H9 (cell line): ENCODE results near the gene SEC16B. TPM values are rescaled to one million over a fixed set of nuclear protein-coding genes. Genes with fewer than 3 reads are reported as not detected.

Experiments used
- DNase-seq: peaks from one replicate; pipeline ENCODE4 v3.0.0-alpha.2; 2017
- H2AFZ ChIP-seq: one replicate; pipeline ENCODE4 v1.6.1; 2013; ENCODE audit warnings: mild to moderate bottlenecking, low read length, control low read depth, moderate library complexity
- H2AK5ac ChIP-seq: 2 replicates; pipeline ENCODE4 v1.6.1; 2013; ENCODE audit warnings: low read length, control low read depth, mixed read lengths; ENCODE audit not compliant: insufficient read length
- H2BK120ac ChIP-seq: one replicate; pipeline ENCODE4 v1.6.1; 2013; ENCODE audit warnings: low read depth, mild to moderate bottlenecking, low read length, control low read depth, inconsistent platforms; ENCODE audit not compliant: poor library complexity, severe bottlenecking
- H2BK12ac ChIP-seq: 2 replicates; pipeline ENCODE4 v1.6.1; 2013; ENCODE audit warnings: low read length, control low read depth, mixed read lengths, low read depth; ENCODE audit not compliant: insufficient read length
- H2BK15ac ChIP-seq: 2 replicates; pipeline ENCODE4 v1.6.1; 2013; ENCODE audit warnings: low read depth, low read length, control low read depth
- H2BK20ac ChIP-seq: one replicate; pipeline ENCODE4 v1.6.1; 2013; ENCODE audit warnings: low read depth, mild to moderate bottlenecking, low read length, control low read depth, inconsistent platforms; ENCODE audit not compliant: poor library complexity, severe bottlenecking
- H2BK5ac ChIP-seq: 2 replicates; pipeline ENCODE4 v1.6.1; 2013; ENCODE audit warnings: low read length, control low read depth, mixed read lengths; ENCODE audit not compliant: insufficient read length
- H3K14ac ChIP-seq: 2 replicates; pipeline ENCODE4 v1.6.1; 2013; ENCODE audit warnings: low read length, control low read depth; ENCODE audit not compliant: insufficient read depth
- H3K18ac ChIP-seq: 2 replicates; pipeline ENCODE4 v1.6.1; 2013; ENCODE audit warnings: low read depth, mild to moderate bottlenecking, mixed read lengths, low read length, control low read depth; ENCODE audit not compliant: insufficient read length
- H3K23ac ChIP-seq: 2 replicates; pipeline ENCODE4 v1.6.1; 2013; ENCODE audit warnings: low read length, control low read depth, mixed read lengths, low read depth; ENCODE audit not compliant: insufficient read length
- H3K23me2 ChIP-seq: 2 replicates; pipeline ENCODE4 v1.6.1; 2013; ENCODE audit warnings: low read depth, mild to moderate bottlenecking, mixed read lengths, low read length, control low read depth; ENCODE audit not compliant: insufficient read length, poor library complexity, severe bottlenecking
- H3K27ac ChIP-seq: 2 replicates; pipeline ENCODE4 v1.5.1; 2013; ENCODE audit warnings: low read length, control low read depth, mixed read lengths, low read depth; ENCODE audit not compliant: insufficient read length
- H3K27me3 ChIP-seq: 2 replicates; pipeline ENCODE4 v1.6.1; 2013; ENCODE audit warnings: low read length, control low read depth, inconsistent platforms; ENCODE audit not compliant: insufficient read depth
- H3K4ac ChIP-seq: 2 replicates; pipeline ENCODE4 v1.6.1; 2013; ENCODE audit warnings: low read depth, mild to moderate bottlenecking, control low read depth, inconsistent platforms, low read length, moderate library complexity
- H3K4me1 ChIP-seq: 2 replicates; pipeline ENCODE4 v1.6.1; 2013; ENCODE audit warnings: low read length, control low read depth, inconsistent platforms; ENCODE audit not compliant: insufficient read depth
- H3K4me2 ChIP-seq: 2 replicates; pipeline ENCODE4 v1.6.1; 2013; ENCODE audit warnings: low read length, control low read depth, mixed read lengths; ENCODE audit not compliant: insufficient read length, insufficient read depth
- H3K56ac ChIP-seq: 2 replicates; pipeline ENCODE4 v1.6.1; 2013; ENCODE audit warnings: low read depth, mild to moderate bottlenecking, mixed read lengths, low read length, control low read depth; ENCODE audit not compliant: insufficient read length
- H3K79me1 ChIP-seq: 2 replicates; pipeline ENCODE4 v1.6.1; 2013; ENCODE audit warnings: low read depth, mild to moderate bottlenecking, moderate library complexity, low read length, control low read depth, inconsistent platforms; ENCODE audit not compliant: insufficient read depth, poor library complexity, severe bottlenecking
- H3K79me2 ChIP-seq: 2 replicates; pipeline ENCODE4 v1.6.1; 2013; ENCODE audit warnings: low read length, control low read depth, inconsistent platforms; ENCODE audit not compliant: insufficient read depth
- H3K9ac ChIP-seq: 2 replicates; pipeline ENCODE4 v1.6.1; 2013; ENCODE audit warnings: low read length, control low read depth, mixed read lengths; ENCODE audit not compliant: insufficient read length; ENCODE audit errors: extremely low read depth
- H3K9me3 ChIP-seq: one replicate; pipeline ENCODE4 v1.6.1; 2013; ENCODE audit warnings: low read depth, low read length, inconsistent platforms; ENCODE audit not compliant: control insufficient read depth
- H3T11ph ChIP-seq: one replicate; pipeline ENCODE4 v1.6.1; 2013; ENCODE audit warnings: mild to moderate bottlenecking, low read length, control low read depth, inconsistent platforms
- H4K20me1 ChIP-seq: one replicate; pipeline ENCODE4 v1.6.1; 2013; ENCODE audit not compliant: control insufficient read depth, insufficient read length, insufficient read depth
- H4K5ac ChIP-seq: 2 replicates; pipeline ENCODE4 v1.6.1; 2013; ENCODE audit warnings: low read depth, mild to moderate bottlenecking, mixed read lengths, low read length, control low read depth; ENCODE audit not compliant: insufficient read length
- H4K8ac ChIP-seq: replicated peaks from 2 replicates; pipeline ENCODE4 v1.6.1; 2013; ENCODE audit warnings: low read length, control low read depth, mixed read lengths, low read depth; ENCODE audit not compliant: insufficient read length
- H4K91ac ChIP-seq: 2 replicates; pipeline ENCODE4 v1.6.1; 2013; ENCODE audit warnings: low read depth, mild to moderate bottlenecking, moderate library complexity, mixed read lengths, low read length, control low read depth; ENCODE audit not compliant: insufficient read length
- H3K27ac Mint-ChIP-seq, 3 experiments: 2 replicates in 2 of 3; 3 replicates in 1 of 3; pipeline ENCODE4 v1.8.0; 2020 to 2021; ENCODE audit warnings: mixed read lengths in 3 of 3, mild to moderate bottlenecking in 1 of 3, moderate library complexity in 1 of 3
- H3K27me3 Mint-ChIP-seq: 2 replicates; pipeline ENCODE4 v1.8.0; 2021; ENCODE audit warnings: low read depth, mild to moderate bottlenecking, moderate library complexity, mixed read lengths
- H3K36me3 Mint-ChIP-seq, 3 experiments: 2 replicates in 2 of 3; 3 replicates in 1 of 3; pipeline ENCODE4 v1.8.0; 2020 to 2021; ENCODE audit warnings: low read depth in 3 of 3, mixed read lengths in 3 of 3; ENCODE audit not compliant: insufficient read depth in 1 of 3
- H3K4me1 Mint-ChIP-seq, 2 experiments: 2 replicates each; pipeline ENCODE4 v1.8.0; 2020; ENCODE audit warnings: mixed read lengths in 2 of 2
- H3K4me3 Mint-ChIP-seq, 2 experiments: 2 replicates in 1 of 2; 3 replicates in 1 of 2; pipeline ENCODE4 v1.8.0; 2020 to 2021; ENCODE audit warnings: mild to moderate bottlenecking in 2 of 2, mixed read lengths in 2 of 2, moderate library complexity in 1 of 2
- H3K9me3 Mint-ChIP-seq, 2 experiments: 2 replicates in 1 of 2; 3 replicates in 1 of 2; pipeline ENCODE4 v1.8.0; 2020; ENCODE audit warnings: mild to moderate bottlenecking in 2 of 2, mixed read lengths in 2 of 2, moderate library complexity in 1 of 2
- WGBS: extraction: QIAGEN DNeasy Blood & Tissue Kit; methylation state at CpG from one replicate; pipeline ENCODE4 v1.1.7; 2013; ENCODE audit warnings: missing lambda C conversion rate, low lambda C conversion rate, mixed read lengths; ENCODE audit not compliant: insufficient read length; ENCODE audit errors: extremely low coverage; 5-methylcytosine and 5-hydroxymethylcytosine counted together
- total RNA-seq: library from RNA; stranded (reverse); gene quantifications from 2 replicates; pipeline ENCODE4 v1.2.1, GENCODE V29; 2021
- TF ChIP-seq, protein P1 (sequence below): fragments of 200-600 bp; sonication (generic); conservative IDR thresholded peaks from 3 replicates; pipeline ENCODE4 v1.8.0; 2021; ENCODE audit warnings: antibody characterized with exemption, mild to moderate bottlenecking

The SEC16B gene
- total RNA-seq, 1 experiment from 2014 or later = 0.83 TPM

DNA sequence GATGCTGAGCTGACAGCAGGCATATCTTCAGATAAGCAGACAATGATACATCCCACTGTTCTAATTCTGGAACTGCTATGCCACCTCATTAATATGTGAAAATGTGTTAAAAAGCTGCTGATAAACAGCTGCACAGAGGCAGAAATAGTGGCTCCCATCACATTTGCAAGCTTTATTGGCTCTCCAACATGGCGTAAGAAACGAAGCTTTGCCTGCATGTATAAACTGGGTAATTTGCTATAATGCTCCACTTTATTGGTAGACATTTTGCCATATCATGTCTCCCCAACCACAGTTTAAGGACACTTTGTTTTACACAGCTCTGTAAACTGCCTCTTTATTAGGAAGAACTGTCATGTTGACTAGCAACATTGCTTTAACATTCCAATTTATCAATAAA, 49.8 kb downstream of the SEC16B start:
- Histone ChIP-seq H2BK12ac (no peak overlapping the region), H3K23ac (no peak overlapping the region), H3K14ac (no peak overlapping the region), H2BK20ac (no peak overlapping the region), H3K4me2 (no peak overlapping the region), H4K91ac (no peak overlapping the region), H4K20me1 (no peaks in the 10 kb centered on the region), H3K18ac (no peak overlapping the region), H3K27me3 (no peaks in the 10 kb centered on the region), H2AK5ac (no peak overlapping the region), H3K56ac (no peak overlapping the region), H3K79me2 (no peaks in the 10 kb centered on the region), H4K5ac (no peak overlapping the region), H2BK120ac (no peak overlapping the region), H3K4me1 (no peaks in the 10 kb centered on the region), H3K9ac (no peak overlapping the region), H3T11ph (no peak overlapping the region), H2BK5ac (no peak overlapping the region), H3K23me2 (no peaks in the 10 kb centered on the region), H3K9me3 (no peaks in the 10 kb centered on the region), H3K79me1 (no peaks in the 10 kb centered on the region), H3K4ac (no peak overlapping the region), H3K27ac (no peak overlapping the region), H2BK15ac (no peak overlapping the region), H2AFZ (no peak overlapping the region), H4K8ac (no peak overlapping the region)
- Mint-ChIP-seq H3K4me1 (peaks cover 8 to 16% of the 10 kb centered on the region in 2 experiments), H3K9me3 (no peaks in the 10 kb centered on the region), H3K4me3 (no peak overlapping the region), H3K36me3 (no peaks in the 10 kb centered on the region), H3K27me3 (no peaks in the 10 kb centered on the region), H3K27ac (no peak overlapping the region)
- TF ChIP-seq, protein P1, sequence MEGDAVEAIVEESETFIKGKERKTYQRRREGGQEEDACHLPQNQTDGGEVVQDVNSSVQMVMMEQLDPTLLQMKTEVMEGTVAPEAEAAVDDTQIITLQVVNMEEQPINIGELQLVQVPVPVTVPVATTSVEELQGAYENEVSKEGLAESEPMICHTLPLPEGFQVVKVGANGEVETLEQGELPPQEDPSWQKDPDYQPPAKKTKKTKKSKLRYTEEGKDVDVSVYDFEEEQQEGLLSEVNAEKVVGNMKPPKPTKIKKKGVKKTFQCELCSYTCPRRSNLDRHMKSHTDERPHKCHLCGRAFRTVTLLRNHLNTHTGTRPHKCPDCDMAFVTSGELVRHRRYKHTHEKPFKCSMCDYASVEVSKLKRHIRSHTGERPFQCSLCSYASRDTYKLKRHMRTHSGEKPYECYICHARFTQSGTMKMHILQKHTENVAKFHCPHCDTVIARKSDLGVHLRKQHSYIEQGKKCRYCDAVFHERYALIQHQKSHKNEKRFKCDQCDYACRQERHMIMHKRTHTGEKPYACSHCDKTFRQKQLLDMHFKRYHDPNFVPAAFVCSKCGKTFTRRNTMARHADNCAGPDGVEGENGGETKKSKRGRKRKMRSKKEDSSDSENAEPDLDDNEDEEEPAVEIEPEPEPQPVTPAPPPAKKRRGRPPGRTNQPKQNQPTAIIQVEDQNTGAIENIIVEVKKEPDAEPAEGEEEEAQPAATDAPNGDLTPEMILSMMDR = no peak
- no peak for DNase-seq
- WGBS = no CpG with 5 or more reads among the region's 2 CpGs
